CD4-positive, CD25-positive, alpha-beta regulatory T cell (primary cell): ENCODE data around the gene NEO1. TPM values are rescaled to one million over a fixed set of nuclear protein-coding genes. Genes with fewer than 3 reads are reported as not detected.

Source experiments
- ATAC-seq, 2 donors: fragments of 150-1000 bp; cut with Tn5 transposase; one replicate each; pipeline ENCODE4 v1.10.0; 2021; ENCODE audit warnings: low read depth in 2 of 2, moderate number of reproducible peaks in 2 of 2, moderate library complexity in 1 of 2
- DNase-seq, 3 donors: peaks; one replicate each; pipeline versions ENCODE4 v3.0.0 to v3.0.0-alpha.2; 2012 to 2022; ENCODE audit warnings: mixed read lengths in 1 of 3
- H3K27ac ChIP-seq: one replicate; pipeline ENCODE4 v1.7.0; 2013; ENCODE audit warnings: mild to moderate bottlenecking, low read length; ENCODE audit not compliant: insufficient read depth, poor library complexity, severe bottlenecking
- H3K27me3 ChIP-seq: one replicate; pipeline ENCODE4 v1.7.0; 2013; ENCODE audit warnings: low read length; ENCODE audit not compliant: control insufficient read depth, insufficient read depth
- H3K36me3 ChIP-seq: one replicate; pipeline ENCODE4 v1.7.0; 2013; ENCODE audit warnings: mild to moderate bottlenecking, low read length, moderate library complexity; ENCODE audit not compliant: control insufficient read depth, insufficient read depth
- H3K4me1 ChIP-seq: 2 replicates; pipeline ENCODE4 v1.7.0; 2013; ENCODE audit warnings: mild to moderate bottlenecking, low read length; ENCODE audit not compliant: insufficient read depth, control insufficient read depth, poor library complexity, severe bottlenecking
- H3K4me3 ChIP-seq: one replicate; pipeline ENCODE4 v1.7.0; 2013; ENCODE audit warnings: low read depth, mild to moderate bottlenecking, low read length, moderate library complexity
- H3K9me3 ChIP-seq, 2 experiments: 1 replicate in 1 of 2; 2 replicates in 1 of 2; pipeline ENCODE4 v1.7.0; 2013; ENCODE audit warnings: low read length in 2 of 2, mild to moderate bottlenecking in 1 of 2, moderate library complexity in 1 of 2; ENCODE audit not compliant: control insufficient read depth in 2 of 2
- H3K27ac Mint-ChIP-seq, 3 donors: one replicate each; pipeline ENCODE4 v1.8.0; 2020 to 2022; ENCODE audit warnings: mild to moderate bottlenecking in 3 of 3, mixed read lengths in 3 of 3, moderate library complexity in 2 of 3
- H3K27me3 Mint-ChIP-seq: one replicate; pipeline ENCODE4 v1.8.0; 2022; ENCODE audit warnings: mild to moderate bottlenecking, mixed read lengths
- H3K36me3 Mint-ChIP-seq: one replicate; pipeline ENCODE4 v1.8.0; 2020; ENCODE audit warnings: mixed read lengths
- H3K4me1 Mint-ChIP-seq, 4 donors: one replicate each; pipeline ENCODE4 v1.8.0; 2020 to 2022; ENCODE audit warnings: mixed read lengths in 4 of 4, mild to moderate bottlenecking in 1 of 4
- H3K4me3 Mint-ChIP-seq, 4 donors: one replicate each; pipeline ENCODE4 v1.8.0; 2020 to 2022; ENCODE audit warnings: mild to moderate bottlenecking in 4 of 4, mixed read lengths in 4 of 4, moderate library complexity in 3 of 4
- H3K9me3 Mint-ChIP-seq, 7 donors: one replicate each; pipeline ENCODE4 v1.8.0; 2020 to 2022; ENCODE audit warnings: mixed read lengths in 7 of 7, mild to moderate bottlenecking in 3 of 7, moderate library complexity in 2 of 7
- polyA plus RNA-seq, 4 donors: library from polyadenylated mRNA; unstranded; fragments of 300-500 nt; fragmentation: Illumina TruSeq; gene quantifications; one replicate each; pipeline ENCODE4 v1.2.3, GENCODE V29; 2021
- total RNA-seq: library from RNA; stranded (reverse); gene quantifications from one replicate; pipeline ENCODE4 v1.2.3, GENCODE V29; 2022

NEO1 gene
- total and polyA plus RNA-seq, 5 donors from 2014 or later: 0.45 to 2.7 (median 0.68) TPM

- Mint-ChIP-seq H3K36me3 (no peaks in the 10 kb centered on the region), H3K4me3 (no peak overlapping the region), H3K4me1 (no peaks in the 10 kb centered on the region), H3K27me3 (peaks cover 29% of the 10 kb centered on the region), H3K27ac (no peak overlapping the region), H3K9me3 (peaks cover 0 to 5% (median 0%) of the 10 kb centered on the region in 7 donors)
- peaks cover 26% of the 10 kb centered on the region for H3K27me3 ChIP-seq
- no peak overlapping the region for H3K27ac ChIP-seq
- no peaks in the 10 kb centered on the region for H3K36me3 ChIP-seq
- no peaks in the 10 kb centered on the region for H3K4me1 ChIP-seq
- ATAC-seq (no peak), DNase-seq (no peak)
- H3K9me3 ChIP-seq: no peaks in the 10 kb centered on the region
- H3K4me3 ChIP-seq: no peak overlapping the region
These were observed 34.8 kb downstream of the NEO1 start for GRCh38 chr15:73087098-73087497.

- Histone ChIP-seq H3K4me3 (no peak overlapping the region), H3K27ac (no peak overlapping the region), H3K9me3 (no peaks in the 10 kb centered on the region), H3K36me3 (no peaks in the 10 kb centered on the region), H3K4me1 (no peaks in the 10 kb centered on the region), H3K27me3 (peaks cover 4% of the 10 kb centered on the region)
- no peak overlapping the region for H3K27ac Mint-ChIP-seq
- DNase-seq: no peak
- no peak overlapping the region for H3K4me3 Mint-ChIP-seq
- peaks cover 29% of the 10 kb centered on the region for H3K27me3 Mint-ChIP-seq
- H3K4me1 Mint-ChIP-seq: no peaks in the 10 kb centered on the region
- peaks cover 0 to 1% (median 0%) of the 10 kb centered on the region in 7 donors for H3K9me3 Mint-ChIP-seq
- no peaks in the 10 kb centered on the region for H3K36me3 Mint-ChIP-seq
- no peak for ATAC-seq
These were observed 52.8 kb downstream of the NEO1 start for GRCh38 chr15:73105064-73105463.

GRCh38 chr15:73108676-73109075 lies 56.4 kb downstream of the NEO1 start:
- Mint-ChIP-seq H3K36me3 (no peaks in the 10 kb centered on the region), H3K27me3 (peaks cover 35% of the 10 kb centered on the region), H3K4me1 (no peaks in the 10 kb centered on the region), H3K4me3 (no peak overlapping the region), H3K9me3 (peaks cover 0 to 1% (median 0%) of the 10 kb centered on the region in 7 donors), H3K27ac (no peak overlapping the region)
- no peaks in the 10 kb centered on the region for H3K36me3 ChIP-seq
- H3K27me3 ChIP-seq: peaks cover 8% of the 10 kb centered on the region
- no peak overlapping the region for H3K4me3 ChIP-seq
- H3K9me3 ChIP-seq: no peaks in the 10 kb centered on the region
- no peak for DNase-seq
- no peaks in the 10 kb centered on the region for H3K4me1 ChIP-seq
- no peak for ATAC-seq
- H3K27ac ChIP-seq: no peak overlapping the region

GRCh38 chr15:73109765-73110164 lies 57.5 kb downstream of the NEO1 start:
- Mint-ChIP-seq H3K4me1 (no peaks in the 10 kb centered on the region), H3K9me3 (peaks cover 0 to 2% (median 0%) of the 10 kb centered on the region in 7 donors), H3K27me3 (peaks cover 42% of the 10 kb centered on the region), H3K4me3 (no peak overlapping the region), H3K36me3 (no peaks in the 10 kb centered on the region), H3K27ac (no peak overlapping the region)
- Histone ChIP-seq H3K27me3 (peaks cover 8% of the 10 kb centered on the region), H3K4me1 (no peaks in the 10 kb centered on the region), H3K9me3 (no peaks in the 10 kb centered on the region), H3K4me3 (no peak overlapping the region), H3K27ac (no peak overlapping the region), H3K36me3 (no peaks in the 10 kb centered on the region)
- no peak for ATAC-seq
- no peak for DNase-seq

DNA sequence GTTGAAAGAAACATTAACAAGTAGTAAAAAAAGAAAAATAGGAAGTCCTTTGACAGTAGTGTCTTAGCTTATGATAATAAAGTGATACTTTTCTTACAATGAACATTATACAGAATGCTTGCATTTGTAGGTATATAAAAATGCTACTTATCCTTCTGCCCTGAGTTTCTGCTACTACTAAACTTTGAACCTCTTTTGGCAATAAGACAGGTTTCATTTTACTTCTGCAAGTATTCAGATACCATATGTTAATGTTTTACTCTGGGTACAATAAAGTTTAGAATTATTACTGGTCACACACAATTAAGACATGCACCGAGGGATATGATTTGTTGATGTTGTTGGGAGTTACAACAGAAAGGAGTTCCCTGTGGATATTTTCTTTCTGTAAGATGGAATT lies 57.9 kb downstream of the NEO1 start:
- H3K27me3 ChIP-seq: peaks cover 8% of the 10 kb centered on the region
- no peak overlapping the region for H3K4me3 Mint-ChIP-seq
- H3K4me1 Mint-ChIP-seq: no peaks in the 10 kb centered on the region
- no peaks in the 10 kb centered on the region for H3K4me1 ChIP-seq
- H3K36me3 Mint-ChIP-seq: no peaks in the 10 kb centered on the region
- no peak overlapping the region for H3K27ac ChIP-seq
- ATAC-seq: no peak
- no peak overlapping the region for H3K4me3 ChIP-seq
- peaks cover 0 to 2% (median 0%) of the 10 kb centered on the region in 7 donors for H3K9me3 Mint-ChIP-seq
- DNase-seq: no peak
- H3K27me3 Mint-ChIP-seq: peaks cover 41% of the 10 kb centered on the region
- H3K27ac Mint-ChIP-seq: no peak overlapping the region
- H3K9me3 ChIP-seq: no peaks in the 10 kb centered on the region
- H3K36me3 ChIP-seq: no peaks in the 10 kb centered on the region

DNA sequence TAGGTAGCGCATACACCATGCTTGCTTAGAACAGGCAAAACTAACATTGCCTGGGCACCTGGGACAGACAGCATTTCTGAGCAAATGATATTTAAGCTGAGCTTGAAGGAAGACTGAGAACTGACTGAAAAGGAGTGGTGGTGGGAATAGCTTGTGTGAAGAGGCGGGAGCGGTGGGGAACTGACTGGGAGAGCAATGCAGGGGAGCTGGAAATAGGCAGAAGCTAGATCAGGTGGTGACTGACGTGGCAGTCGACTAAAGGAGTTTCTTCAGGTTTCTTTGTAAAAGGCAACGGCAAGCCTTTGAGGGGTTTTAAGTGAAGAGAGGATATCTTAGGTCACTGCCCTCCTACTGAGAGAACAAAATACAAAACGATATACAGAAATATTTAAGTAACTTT lies 61.8 kb downstream of the NEO1 start:
- Mint-ChIP-seq H3K27me3 (peaks cover 27% of the 10 kb centered on the region), H3K27ac (no peak overlapping the region), H3K9me3 (peaks cover 0 to 4% (median 0%) of the 10 kb centered on the region in 7 donors), H3K36me3 (no peaks in the 10 kb centered on the region), H3K4me3 (no peak overlapping the region), H3K4me1 (no peaks in the 10 kb centered on the region)
- DNase-seq (no peak), ATAC-seq (no peak)
- Histone ChIP-seq H3K4me1 (no peaks in the 10 kb centered on the region), H3K27me3 (peaks cover 8% of the 10 kb centered on the region), H3K36me3 (no peaks in the 10 kb centered on the region), H3K27ac (no peak overlapping the region), H3K9me3 (no peaks in the 10 kb centered on the region), H3K4me3 (no peak overlapping the region)

GRCh38 chr15:73116164-73116563 lies 63.9 kb downstream of the NEO1 start:
- Mint-ChIP-seq H3K36me3 (no peaks in the 10 kb centered on the region), H3K4me3 (no peak overlapping the region), H3K27ac (peak overlapping the region in 1 of 3 donors; percentile 5), H3K9me3 (peaks cover 0 to 4% (median 0%) of the 10 kb centered on the region in 7 donors), H3K27me3 (peaks cover 20% of the 10 kb centered on the region), H3K4me1 (no peaks in the 10 kb centered on the region)
- H3K9me3 ChIP-seq: no peaks in the 10 kb centered on the region
- no peaks in the 10 kb centered on the region for H3K4me1 ChIP-seq
- H3K27me3 ChIP-seq: peaks cover 3% of the 10 kb centered on the region
- DNase-seq: no peak
- H3K36me3 ChIP-seq: no peaks in the 10 kb centered on the region
- no peak overlapping the region for H3K27ac ChIP-seq
- ATAC-seq: no peak
- H3K4me3 ChIP-seq: no peak overlapping the region

DNA sequence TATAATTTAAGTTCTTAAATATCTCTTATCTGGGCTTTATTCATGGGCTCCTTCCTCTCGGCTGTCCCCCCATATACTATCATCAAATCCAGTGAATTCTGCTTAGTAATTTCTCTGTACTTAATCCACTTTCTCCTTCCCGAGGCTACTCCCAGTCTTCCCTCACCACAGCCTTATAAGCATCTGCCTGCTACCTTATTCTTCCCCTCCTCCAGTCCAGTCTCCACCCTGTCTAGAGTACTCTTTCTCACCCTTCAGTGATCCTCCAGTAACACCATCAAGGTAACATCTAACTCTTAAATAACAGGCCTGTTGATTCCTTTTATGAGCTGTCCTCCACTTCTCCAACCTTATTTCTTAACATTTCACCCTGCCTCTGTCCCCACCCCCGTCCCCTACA lies 65.8 kb downstream of the NEO1 start:
- H3K36me3 ChIP-seq: no peaks in the 10 kb centered on the region
- no peak overlapping the region for H3K4me3 ChIP-seq
- peaks cover 14% of the 10 kb centered on the region for H3K27me3 Mint-ChIP-seq
- no peaks in the 10 kb centered on the region for H3K9me3 ChIP-seq
- H3K9me3 Mint-ChIP-seq: peaks cover 0 to 4% (median 0%) of the 10 kb centered on the region in 7 donors
- H3K4me1 ChIP-seq: no peaks in the 10 kb centered on the region
- peaks cover 5% of the 10 kb centered on the region for H3K27me3 ChIP-seq
- no peak for ATAC-seq
- no peak overlapping the region for H3K27ac ChIP-seq
- H3K27ac Mint-ChIP-seq: no peak overlapping the region
- no peak for DNase-seq
- H3K4me1 Mint-ChIP-seq: no peaks in the 10 kb centered on the region
- no peaks in the 10 kb centered on the region for H3K36me3 Mint-ChIP-seq
- no peak overlapping the region for H3K4me3 Mint-ChIP-seq
